ENCODE measurements around the gene C7orf33.
"Not testable (repeated sequence)": the region's sequence is repeated elsewhere in the genome, so short reads cannot be mapped to it uniquely, and the experiment has no call there.

C7orf33 gene

DNA sequence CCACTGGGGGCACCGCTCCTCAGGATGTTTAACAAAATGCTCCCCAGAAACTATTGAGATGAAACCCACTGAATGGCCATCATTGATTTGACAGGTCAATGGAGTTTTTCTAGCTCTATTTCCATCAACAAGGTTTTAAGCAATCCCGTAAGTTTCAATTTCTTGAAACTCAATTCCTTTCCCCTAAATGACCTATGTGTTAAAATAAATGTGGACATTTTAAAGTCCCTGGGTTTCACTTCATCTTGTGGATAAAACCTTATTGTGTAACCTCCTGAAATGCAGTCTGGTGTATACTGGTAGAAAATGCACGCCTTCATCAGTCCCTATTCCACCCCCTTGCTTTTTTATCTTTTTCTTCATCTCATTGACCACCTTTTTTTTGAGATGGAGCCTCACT lies 8.9 kb upstream of the C7orf33 start:
- no peak for DNase-seq

DNA sequence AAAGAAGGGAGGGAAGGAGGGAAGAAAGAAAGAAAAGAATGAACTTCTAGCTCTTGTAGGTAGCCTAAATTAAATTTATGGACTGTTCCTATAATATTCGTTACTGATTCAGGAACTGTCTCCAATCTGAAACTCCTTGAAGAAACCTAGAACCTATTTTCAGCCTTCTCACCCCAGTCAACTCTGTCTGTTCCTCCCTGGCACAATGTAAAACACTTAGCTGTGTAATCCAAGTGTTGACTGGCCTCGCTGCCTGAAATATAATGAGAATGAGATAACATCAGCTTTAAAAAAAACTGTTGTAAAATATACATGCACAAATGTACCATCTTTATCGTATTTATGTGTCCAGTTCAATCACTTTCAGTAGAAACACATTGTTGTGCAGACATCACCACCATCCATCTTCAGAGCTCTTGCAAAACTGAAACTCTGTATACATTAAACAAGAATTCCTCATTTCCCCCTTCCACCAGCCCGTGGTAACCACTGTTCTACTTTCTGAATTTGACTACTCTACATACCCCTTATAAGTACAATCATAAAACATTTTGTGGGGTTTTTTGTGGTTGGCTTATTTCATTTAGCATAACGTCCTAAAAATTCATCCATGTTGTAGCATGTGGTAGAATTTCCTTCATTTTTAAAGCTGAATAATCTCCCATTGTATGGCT lies 6.3 kb upstream of the C7orf33 start:
- no peak for DNase-seq

DNA sequence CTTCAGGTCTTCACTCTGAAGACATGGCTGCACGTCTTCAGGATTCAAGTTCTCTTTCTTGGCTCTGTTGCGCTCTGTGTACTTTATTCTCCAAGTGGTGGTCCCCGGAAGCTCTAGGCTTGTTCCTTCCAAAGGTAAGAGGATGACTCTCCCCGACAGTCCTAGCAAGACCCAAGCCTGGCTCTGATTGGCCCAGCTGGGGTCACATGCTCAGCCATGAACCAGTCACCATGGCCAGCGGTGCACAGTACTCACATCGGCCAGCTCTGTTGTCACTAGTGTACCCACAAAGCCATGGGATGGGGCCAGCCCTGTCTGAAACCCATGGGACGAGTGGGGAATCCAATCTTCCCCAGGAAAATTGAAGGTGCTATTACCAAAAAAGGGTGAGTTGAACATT lies 5.2 kb upstream of the C7orf33 start:
- no peak for DNase-seq

DNA sequence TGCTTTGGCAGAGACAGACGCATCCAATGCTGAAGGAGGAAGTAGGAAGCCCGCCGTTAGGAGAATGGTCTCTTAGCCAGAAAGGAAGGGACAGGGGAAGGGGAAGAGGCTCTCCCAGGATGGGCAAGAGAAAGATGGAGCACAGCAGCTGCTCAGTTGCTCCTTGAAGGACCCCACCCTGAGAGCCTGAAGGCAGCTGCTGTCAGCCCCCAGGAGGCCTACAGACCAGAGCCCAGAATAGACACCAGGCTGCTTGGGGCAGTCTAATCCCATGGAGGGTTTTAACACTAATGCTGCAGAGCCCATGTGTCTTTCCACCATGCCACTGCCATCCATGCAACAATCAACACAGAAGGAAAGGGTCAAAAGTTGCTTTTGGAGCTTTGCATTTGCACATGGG lies 3.5 kb upstream of the C7orf33 start:
- no peak for DNase-seq

DNA sequence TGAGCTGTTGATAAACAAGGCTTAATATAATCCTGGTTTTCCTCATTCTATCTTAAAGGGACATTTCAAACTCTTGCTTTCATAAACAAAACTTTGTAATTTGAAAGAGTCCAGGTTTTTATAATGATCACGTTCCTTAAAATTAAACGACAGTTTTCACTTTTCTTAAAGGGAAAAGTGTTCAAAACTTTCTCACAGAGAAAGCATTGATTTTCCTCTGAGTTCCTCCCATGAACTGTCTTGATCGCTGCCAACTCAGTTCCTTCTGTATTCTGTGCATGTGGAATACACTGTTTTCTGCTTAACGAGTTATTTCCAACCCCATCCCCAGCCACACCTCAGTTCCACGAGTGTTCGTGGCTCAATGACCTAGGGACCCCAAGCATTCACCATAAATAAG lies 2.4 kb upstream of the C7orf33 start:
- no peak for DNase-seq

DNA sequence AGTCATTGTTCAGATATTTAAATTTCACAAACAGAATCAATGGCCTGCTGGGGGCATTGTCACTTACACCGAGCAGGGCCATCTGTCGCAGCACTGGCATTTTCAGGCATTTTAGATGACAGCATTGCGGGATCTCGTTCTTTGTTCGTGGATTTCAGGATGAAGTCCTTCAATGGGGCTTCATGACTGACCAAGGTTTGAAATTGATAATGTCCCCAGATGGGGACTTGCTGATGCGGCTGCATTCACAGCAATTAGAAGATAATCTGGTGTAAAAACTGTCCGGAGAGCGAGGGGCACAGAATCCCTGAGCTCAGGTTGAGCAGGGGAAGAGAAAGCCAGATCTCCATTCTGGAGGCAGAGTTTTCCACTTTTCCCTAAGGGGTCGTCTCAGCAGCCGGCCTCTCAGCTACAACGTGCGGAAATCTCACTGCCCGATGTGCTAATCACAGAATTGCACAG lies 1.9 kb upstream of the C7orf33 start:
- DNase-seq = no peak

DNA sequence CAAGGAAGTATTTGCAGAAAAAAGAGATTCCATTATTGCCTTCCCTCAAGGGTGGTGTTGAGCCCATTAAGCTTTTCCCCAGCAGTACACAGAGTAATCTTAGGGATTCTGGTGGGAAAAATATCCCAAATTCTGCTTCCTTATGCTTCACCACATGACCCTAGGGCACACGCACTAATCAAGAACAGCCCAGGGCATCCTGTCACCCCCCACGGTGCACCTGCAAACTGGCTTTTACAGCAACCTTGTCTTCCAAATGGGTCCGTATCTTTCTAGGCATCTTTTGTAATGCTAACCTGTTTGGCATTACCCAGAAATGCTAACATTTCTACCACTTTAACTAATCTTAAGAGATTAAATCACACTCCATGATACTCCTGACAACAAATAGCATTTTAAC lies 926 bp upstream of the C7orf33 start:
- no peak for DNase-seq

DNA sequence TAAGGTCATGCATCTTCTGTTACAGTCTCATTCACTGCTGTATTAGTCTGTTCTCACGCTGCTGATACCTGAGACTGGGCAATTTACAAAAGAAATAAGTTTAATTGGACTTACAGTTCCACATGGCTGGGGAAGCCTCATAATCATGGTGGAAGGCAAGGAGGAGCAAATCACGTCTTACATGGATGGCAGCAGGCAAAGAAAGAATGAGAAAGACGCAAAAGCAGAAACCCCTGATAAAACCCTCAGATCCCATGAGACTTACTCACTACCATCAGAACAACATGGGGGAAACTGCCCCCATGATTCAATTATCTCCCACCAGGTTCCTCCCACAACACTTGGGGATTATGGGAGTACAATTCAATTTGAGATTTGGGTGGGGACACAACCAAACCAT lies 5.8 kb downstream of the C7orf33 start:
- not testable (repeated sequence) for DNase-seq

DNA sequence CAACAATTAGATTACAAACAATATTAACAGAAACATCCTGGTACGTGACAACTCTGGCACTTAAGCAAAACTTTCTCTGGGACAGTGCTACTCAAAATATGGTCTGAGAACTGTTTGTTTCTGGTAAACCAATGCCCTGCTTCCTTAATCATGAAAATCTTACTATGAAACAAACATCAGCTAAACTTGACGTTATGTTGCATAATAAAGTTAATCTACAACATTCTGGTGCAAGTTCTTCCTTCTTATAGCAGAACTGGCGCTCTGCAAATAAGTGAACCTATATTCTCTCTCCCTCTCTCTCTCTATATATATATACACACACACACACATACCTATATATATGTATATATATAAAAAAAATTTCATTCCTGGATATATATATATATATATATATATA lies 7.8 kb downstream of the C7orf33 start:
- DNase-seq = no peak

DNA sequence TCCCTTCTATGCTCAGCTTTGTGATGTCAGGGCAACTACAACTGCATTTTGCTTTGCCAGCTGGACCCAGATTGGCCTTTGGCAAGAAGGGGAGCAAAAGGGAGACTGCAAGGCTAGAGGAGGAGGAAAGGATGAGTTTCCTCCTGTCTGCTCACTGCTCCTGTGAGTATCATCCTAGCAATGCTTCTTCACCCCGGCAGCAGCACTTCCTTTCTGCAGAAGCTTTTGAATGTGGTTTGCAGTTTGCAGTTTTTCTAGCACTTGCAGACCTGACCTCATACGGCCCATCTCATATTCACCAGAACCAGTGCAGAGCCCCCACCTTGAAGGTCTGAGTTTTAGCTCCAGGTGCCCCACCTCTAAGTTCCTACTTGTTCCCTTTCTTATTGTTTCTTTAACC lies 14.8 kb downstream of the C7orf33 start:
- DNase-seq = no peak

DNA sequence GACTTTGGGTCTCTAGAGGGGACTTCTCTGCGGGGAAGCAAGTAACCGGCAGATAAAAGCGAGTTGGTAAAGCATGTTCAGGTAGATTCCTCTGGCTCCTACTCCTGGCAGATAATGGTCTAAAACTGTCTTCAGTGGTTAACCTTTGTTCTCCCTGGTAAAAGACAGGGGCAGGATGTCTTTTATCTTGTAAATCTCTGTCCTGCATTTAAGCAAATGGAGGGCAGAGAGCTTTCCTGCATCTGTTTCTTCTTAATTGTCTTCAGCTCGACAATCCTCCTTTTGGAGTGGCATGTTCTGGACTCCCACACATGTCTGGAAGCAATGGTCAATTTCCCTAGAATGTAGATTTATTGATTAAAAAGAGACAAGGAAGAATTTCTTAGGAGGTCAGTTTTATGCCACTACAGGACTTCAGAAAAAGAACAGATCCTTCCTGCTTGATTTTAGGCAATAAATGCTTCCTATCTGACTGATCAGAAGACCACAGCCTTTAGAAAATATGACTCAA lies 16.6 kb downstream of the C7orf33 start:
- no peak for DNase-seq

DNA sequence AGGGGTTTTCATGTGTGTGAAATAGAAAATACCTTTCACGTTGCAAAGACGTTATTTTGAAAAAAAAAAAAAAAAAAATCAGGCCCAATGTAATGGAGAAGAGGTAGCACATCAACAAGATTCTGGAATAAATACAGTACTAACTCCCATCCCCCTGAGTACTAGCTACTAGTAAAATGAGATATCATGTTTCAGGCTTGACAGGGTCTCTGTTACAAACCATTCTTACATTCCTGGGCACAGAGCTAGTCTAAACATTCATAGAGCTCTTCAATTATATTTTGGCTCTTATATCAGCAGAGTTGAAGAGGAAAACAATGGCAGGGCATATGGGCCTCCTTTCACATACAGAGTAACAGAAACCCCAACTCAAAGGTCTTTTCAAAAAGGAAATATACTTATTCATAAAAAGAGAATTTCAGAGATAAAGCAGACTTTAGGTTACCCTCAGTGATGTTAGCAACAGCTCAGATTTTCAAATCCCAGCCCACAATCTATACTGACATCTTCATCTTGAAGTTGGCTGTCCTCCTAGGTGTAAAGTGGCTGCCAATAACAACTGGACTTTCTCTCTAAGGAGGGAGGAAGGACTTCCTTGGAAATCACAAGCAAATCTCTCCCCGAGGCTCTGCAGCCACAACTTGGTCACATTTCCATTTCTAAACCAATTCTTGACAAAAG lies 18.6 kb downstream of the C7orf33 start:
- no peak for DNase-seq

DNA sequence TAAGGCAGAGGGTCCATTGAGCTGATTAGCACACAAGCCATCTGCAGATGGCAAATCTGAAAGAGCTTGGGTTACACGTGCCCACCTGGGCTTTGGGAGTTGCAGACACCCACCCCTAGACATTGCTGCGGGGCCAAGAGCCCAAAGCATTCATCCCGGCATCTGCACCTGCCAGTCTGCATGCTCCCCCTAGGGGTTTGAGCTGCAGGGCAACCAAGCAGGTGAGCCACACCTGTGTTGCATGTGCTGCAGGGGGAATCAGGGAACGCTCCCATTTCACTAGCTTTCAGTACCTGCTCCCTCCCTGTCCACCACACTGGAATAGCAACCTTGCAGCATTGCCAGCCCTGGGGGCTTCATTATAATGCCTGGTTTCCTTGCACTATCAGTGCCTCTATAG lies 21.1 kb downstream of the C7orf33 start:
- no peak for DNase-seq

DNA sequence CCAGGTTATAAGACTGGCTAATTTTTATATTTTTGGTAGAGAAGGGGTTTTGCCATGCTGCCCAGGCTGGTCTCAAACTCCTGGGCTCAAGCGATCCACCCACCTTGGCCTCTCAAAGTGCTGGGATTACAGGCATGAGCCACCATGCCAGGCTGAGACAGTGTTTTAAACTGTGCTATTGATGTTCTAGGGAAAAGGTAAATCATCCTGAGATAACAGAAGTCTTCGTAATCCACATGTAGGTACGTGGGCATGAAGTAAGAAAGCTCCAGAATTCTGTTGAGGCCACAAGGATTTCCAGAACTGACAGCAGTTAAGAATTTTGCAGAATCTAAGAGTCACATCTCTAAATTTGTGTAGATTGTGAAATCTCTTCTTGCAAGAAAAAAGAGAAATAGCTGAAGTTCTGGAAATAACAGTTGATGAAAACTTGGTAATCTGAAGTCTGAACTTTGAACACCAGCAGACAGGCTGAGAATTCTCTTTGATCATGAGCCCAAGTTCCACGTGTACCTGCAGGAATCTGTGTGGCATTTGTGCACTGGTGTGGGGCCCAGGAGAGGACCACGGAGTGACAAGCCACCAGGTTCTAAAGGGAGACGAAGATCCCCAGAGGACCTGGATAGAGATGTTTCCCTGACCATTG lies 24.6 kb downstream of the C7orf33 start:
- no peak for DNase-seq

DNA sequence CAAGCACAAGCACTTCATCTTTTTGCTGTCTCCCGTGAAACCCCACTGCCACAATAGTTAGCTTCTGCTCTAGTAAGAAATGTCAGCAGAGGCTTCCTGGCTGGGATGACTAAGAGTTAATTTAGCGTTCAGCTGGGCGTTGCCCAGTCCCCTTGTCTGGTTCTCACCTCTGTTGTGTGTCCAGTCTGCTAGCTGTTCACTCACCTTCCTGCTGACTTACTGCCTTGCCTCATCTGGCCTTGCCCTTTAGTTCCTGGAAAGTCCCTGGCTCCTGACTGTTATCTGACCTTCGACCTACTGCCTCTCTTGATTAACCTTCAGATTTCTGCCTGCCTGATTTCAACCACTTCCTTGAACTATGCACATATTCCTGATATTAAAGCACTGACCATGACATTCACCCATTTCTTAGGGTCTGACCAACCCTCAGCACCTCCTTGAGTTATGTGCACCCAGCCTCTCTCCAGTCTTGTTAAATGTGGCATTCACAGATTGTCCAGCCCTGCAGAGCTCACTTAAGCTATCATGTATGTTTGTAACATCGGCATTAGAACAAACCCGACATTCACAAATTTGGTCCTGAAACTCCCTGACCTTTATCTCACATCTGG lies 30.3 kb downstream of the C7orf33 start:
- DNase-seq = no peak

DNA sequence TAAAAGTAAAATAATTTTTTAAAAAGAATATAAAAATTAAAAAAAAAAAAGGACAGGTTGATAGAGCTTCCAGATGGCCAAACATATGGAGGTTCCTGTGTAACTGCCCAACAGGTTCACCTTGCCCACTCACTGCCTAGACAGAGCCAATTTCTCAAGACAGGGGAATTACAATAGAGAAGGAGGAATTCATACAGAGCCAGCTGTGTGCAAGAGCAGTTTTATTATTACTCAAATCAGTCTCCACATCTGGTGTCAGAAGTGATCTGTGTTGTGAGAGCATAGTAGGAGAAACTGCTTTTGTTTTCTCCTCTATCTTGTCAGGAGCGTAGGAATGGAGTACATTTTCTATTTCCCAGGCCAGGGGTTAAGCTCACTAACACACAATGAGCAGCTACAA lies 31.0 kb downstream of the C7orf33 start:
- no peak for DNase-seq

DNA sequence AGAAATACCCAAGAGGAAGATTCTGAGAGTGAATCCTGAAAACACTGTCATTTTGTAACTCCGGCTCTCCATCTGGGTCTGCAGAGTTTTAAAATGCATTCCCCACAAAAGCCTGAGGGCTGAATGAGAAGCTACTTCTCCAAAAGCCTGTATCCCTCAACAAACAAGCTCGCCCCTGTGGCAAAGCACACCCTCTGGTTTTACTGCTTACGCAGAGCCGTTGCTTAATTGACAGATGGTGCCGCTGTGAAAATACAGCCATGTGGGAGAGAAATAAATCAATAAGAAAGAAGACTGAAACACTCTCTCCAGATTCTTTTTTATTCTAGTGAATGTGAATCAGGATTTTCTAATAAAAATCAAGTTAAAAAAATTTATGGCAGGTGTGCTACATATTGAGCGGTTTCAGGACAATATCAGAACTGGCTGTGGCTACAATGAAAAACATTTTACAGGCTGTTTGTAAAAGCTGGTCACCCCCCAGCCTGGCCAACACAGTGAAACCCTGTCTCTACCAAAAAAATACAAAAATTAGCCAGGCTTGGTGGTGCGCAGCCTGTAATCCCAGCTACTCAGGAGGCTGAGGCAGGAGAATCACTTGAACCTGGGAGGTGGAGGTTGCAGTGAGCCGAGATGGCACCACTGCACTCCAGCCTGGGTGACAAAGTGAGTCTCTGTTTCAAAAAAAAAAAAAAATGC lies 32.5 kb downstream of the C7orf33 start:
- DNase-seq = no peak

DNA sequence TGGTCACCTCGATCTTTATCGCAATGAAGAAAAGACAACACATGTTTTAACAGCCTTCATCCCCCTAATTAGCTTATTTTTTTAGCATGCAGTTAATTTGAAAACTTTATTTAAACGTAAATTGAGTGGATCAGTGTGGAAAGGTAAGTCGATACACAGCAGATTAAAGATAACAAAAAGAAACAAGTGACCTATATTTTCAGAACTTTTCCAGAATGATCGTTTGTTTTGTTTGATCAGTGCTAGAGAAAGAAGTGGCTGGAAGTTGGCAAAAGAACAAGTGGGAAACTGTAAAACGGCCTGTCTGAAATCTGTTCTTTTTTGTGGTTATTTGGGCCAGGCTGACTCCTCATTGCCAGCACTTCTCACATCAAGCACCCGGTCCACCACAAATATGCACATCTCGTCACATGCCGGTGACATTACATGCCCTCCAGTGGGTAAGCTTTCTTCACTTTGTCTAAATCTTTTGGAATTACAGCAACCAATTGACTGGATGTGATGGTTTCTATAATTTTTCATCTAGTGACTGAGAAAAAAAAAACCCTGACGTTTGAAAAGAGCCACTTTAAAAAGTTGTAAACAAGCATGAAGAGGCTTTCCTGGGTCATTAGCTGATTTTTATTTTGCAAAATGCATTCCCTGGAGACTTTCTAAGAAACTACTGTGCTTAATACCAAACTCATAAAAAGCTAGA lies 33.2 kb downstream of the C7orf33 start:
- no peak for DNase-seq

DNA sequence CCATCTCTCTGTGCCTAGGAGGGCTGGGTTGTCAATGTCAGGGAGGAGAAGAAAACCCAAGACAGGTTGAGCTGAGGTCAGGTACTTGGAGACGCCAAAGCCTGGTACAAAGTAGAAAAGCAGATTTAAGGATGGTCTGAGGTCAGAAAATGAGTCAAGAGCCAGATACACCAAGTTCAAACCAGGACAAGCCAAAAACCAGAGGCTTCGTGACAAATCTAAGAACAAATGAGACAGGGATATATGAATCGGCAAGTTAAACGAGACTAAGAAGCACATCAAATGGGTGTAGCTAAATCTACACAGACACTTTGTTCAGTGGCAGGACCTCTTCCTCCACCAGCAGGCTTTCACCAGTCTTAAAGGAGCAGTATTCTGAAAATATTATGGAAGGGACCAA lies 34.2 kb downstream of the C7orf33 start:
- DNase-seq = no peak

DNA sequence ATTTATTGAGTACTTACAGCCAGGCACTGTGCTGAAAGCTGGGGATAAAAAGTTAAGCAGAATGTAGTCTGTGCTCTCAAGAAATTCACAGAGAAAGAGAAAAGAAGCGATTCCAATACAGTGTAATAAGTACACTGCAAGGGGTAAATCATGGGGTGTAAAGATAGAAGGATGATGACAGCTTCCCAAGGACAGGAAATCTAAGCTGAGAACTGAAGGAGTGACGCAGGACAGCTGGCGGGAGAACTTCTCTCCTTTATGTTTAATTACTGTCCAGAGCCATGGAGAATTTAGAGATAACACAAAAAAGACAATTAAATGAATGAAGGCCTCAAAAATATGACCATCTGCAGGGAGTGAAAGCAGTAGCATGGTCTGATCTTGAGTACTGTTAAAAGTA lies 34.8 kb downstream of the C7orf33 start:
- no peak for DNase-seq

DNA sequence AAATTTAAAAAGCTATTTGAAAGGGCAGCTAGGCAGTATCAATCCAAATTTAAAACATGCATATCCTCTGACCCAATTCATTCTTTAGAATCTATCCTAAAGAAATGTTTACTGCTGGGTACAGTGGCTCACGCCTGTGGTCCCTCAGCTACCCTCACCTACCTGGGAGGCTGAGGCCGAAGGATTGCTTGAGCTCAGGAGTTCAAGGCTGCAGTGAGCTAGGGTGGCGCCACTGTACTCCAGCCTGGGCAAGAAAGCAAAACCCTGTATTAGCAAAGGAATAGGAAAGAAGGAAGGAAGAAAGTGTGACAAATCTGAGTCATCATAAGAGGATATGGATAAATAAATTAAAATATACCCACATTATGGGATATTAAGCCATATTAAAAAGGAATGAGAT lies 36.3 kb downstream of the C7orf33 start:
- DNase-seq = no peak

DNA sequence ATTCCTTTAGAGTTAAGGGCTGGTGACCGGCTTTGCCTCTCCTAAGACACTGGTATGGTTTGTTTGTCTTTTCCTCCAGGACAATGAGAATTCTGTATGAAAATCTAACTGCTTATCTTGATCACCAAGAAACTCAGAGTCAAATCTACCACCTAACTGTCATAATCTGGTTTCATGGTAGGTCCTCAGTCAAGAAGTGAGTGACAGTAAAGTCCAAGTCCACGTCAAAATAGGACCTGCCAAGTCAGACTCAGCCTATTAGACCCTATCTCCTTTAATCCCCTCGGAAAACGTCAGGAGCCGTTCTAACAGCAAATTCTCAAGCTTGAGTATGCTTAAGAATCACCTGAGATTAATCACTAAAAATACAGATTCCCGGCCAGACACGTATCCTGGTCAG lies 37.4 kb downstream of the C7orf33 start:
- DNase-seq = no peak
